Measurements from ENCODE around the gene KLF11.

Gene KLF11

DNA sequence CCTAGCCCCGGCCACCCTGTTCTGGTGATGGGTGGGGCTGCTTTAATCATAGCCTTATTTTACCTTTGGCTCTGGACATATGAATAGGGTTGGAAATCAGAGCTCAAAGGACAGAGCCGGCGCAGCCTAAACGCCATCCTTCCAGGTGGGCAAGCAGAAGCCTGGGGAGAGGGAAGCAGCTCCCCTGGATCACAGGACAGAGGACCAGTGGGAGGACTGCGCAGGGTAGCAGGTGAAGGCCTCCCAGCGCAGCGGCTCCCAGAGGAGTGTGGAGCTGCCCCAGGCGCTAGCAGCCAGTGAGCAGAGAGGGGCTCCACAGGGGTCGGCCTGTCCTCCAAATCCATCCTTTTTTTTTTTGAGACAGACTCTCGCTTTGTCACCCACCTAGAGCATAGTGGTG lies 53.3 kb downstream of the KLF11 start:
- no peak for DNase-seq (ENCODE audit: low read depth, low spot score)
- no peak overlapping the region for H3K4me3 ChIP-seq (ENCODE audit: low read length)

- DNase-seq (ENCODE audit: low read depth, low spot score): no peak
- H3K4me3 ChIP-seq (ENCODE audit: low read length): no peak overlapping the region
These were observed 54.2 kb downstream of the KLF11 start for GRCh38 chr2:10097352-10098148.

DNA sequence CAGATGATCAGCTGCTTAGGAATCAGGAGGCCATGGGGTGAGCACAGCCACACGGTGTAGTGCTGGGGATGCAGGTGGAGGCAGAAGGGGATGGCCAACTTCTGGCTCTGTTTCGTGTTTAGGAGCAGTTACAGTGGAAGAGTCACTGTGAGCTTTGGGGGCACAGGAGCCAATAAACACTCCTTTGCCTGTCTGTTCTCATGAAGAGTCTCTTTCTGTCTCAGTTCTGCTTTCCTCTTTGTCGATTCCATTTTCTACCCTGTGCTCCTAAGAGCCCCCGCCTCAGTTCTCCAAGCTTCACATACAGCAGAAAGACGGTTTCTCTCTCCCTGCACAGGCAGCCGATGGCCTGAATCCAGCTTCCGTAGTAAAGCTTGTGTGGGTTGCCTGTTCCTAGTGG lies 58.1 kb downstream of the KLF11 start:
- no peak for DNase-seq (ENCODE audit: low read depth, low spot score)
- no peak overlapping the region for H3K4me3 ChIP-seq (ENCODE audit: low read length)

GRCh38 chr2:10103179-10103578 lies 59.8 kb downstream of the KLF11 start:
- DNase-seq (ENCODE audit: low read depth, low spot score): no peak
- no peak overlapping the region for H3K4me3 ChIP-seq (ENCODE audit: low read length)

Measured in Jurkat, Clone E6-1 (cell line).